GM12864 (cell line): ENCODE results near the gene XPR1.

Source experiments
- DNase-seq: peaks from one replicate; pipeline ENCODE4 v3.0.0-alpha.2; 2011; ENCODE audit warnings: low read depth
- H3K4me3 ChIP-seq: 2 replicates; pipeline ENCODE4 v1.5.1; 2011; ENCODE audit warnings: mild to moderate bottlenecking, low read depth, low read length, control low read depth
- CTCF ChIP-seq: IDR thresholded peaks from 2 replicates; pipeline ENCODE4 v1.5.1; 2011; ENCODE audit warnings: low read depth, mild to moderate bottlenecking, moderate library complexity, low read length, control low read depth, inconsistent platforms; ENCODE audit errors: missing control alignments

XPR1 gene

DNA sequence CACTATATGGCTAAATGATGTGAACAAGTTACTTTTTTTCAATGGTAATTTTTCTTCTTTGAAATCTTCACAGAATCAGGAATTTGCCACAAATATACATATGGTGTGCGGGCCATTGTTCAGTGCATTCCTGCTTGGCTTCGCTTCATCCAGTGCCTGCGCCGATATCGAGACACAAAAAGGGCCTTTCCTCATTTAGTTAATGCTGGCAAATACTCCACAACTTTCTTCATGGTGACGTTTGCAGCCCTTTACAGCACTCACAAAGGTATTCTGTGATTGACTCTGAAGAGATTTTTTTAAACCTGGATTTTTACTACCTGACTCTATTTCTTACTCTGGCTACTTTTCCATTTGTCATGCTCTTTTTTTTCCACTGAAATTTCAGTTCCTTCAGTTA lies 204.6 kb downstream of the XPR1 start:
- no peak overlapping the region for H3K4me3 ChIP-seq
- TF ChIP-seq CTCF = no peak
- DNase-seq = no peak

DNA sequence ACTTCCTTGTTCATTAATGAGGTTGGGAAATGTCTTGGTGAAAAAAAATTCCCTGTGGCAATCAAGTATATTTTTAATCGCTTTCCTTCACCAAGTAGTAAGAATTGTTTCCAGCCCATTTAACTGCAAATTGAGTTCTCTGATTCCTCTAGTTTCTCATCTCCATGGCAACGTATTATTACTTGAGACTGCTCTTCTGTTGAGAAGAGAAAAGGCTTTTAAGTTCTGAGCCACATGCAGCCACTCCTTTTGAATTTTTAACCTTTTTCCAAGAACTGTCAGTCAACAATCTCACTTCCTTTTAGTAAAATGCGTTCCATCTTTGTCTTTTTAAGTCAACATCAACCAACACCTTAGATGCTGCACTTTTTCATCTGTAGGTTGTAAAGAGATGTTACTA lies 205.2 kb downstream of the XPR1 start:
- DNase-seq = no peak
- TF ChIP-seq CTCF = no peak
- no peak overlapping the region for H3K4me3 ChIP-seq

- H3K4me3 ChIP-seq = no peak overlapping the region
- no peak for TF ChIP-seq CTCF
- DNase-seq = no peak
Observed at GRCh38 chr1:180838535-180838934, 206.7 kb downstream of the XPR1 start.

GRCh38 chr1:180839547-180839946 lies 207.7 kb downstream of the XPR1 start:
- no peak overlapping the region for H3K4me3 ChIP-seq
- DNase-seq = no peak
- TF ChIP-seq CTCF = no peak

DNA sequence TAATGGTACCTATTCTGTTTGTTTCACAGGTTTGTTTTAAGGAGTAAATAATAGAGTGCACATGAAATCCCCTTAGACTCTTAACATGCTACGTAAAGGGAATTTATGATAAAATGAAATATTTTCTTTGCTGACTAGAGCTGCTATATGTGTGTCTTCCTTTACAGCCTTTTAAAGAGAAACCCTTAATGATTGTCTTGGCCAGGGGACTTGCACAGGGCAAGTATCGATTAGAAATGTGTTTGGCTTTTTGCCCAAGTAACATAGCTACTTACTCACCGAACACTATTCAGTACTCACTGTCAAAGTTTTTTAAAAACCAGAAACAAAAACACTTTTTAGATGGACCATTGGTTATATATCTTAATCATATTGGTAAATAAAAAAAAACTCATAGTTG lies 209.6 kb downstream of the XPR1 start:
- no peak for TF ChIP-seq CTCF
- no peak overlapping the region for H3K4me3 ChIP-seq
- no peak for DNase-seq

DNA sequence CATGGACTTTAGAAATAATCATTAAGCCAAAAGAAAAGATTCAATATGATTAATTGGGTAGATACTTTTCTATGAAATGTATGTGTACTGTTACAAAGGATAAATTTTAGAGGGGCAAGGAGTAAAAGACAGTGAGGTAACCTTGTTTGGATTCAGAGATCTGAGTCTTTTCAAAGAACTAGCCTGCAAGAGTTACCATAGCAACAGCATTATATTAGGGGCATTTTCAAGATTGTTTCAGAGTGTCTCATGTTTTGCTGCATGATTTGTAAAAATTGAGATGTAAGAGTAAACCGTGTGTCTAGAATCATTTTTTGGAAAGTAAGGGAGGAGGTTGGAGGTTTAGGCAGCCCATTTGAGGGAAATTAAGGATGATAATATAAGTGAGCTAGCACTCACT lies 210.2 kb downstream of the XPR1 start:
- DNase-seq = no peak
- H3K4me3 ChIP-seq = no peak overlapping the region
- TF ChIP-seq CTCF = no peak

DNA sequence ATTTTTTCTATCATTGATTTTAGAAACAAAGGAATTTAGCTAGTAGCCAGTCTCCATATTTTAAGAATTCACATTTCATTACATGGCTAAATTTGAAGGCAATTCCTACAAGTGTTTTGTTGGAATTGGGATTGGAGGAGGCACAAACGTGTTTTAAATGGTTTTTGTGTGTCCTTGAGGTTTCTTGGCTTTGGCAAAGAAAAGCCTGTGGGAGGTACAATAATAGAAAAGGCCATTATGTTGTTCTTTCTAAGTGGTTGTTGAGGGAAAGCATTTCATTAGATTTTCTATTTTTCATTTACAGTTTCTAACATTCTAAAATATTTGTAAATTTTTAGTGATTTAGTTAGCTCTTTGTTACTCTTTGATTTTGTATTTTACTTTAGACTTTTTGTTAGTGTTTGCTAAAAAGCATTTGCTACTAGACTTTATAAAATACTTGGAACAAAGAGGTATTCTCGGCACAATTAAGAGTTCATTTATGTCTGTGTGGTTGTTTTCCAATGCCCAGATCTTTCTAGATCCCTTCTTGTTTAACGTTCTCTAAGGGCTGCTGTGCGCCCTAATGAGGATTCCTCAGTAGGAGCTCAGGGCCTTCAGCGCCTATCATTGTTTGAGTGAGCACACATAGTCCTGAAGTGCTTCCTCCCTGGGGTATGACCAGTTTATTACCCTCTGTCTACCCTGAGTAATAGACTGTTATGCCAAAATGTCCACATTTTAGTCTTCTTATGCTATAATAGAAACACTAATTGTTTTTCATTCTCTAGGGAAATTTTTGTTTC lies 210.9 kb downstream of the XPR1 start:
- DNase-seq = no peak

More for the DNA sequence above, 210.9 kb downstream of the XPR1 start:
- H3K4me3 ChIP-seq = no peak overlapping the region
- TF ChIP-seq CTCF = no peak
